Heart left ventricle (tissue), 16 donors: ENCODE measurements around the gene DOK1. TPM values are rescaled to one million over a fixed set of nuclear protein-coding genes. Genes with fewer than 3 reads are reported as not detected.

Experiments used
- ATAC-seq, 4 donors: fragments of 200-7000 bp; cut with Tn5 transposase; one replicate each; pipeline ENCODE4 v1.9.1; 2020 to 2022; ENCODE audit warnings: moderate library complexity in 4 of 4, mild to moderate bottlenecking in 3 of 4, moderate number of reproducible peaks in 1 of 4
- DNase-seq, 5 donors: peaks; one replicate each; pipeline ENCODE4 v3.0.0-alpha.2; 2020
- H3K27ac ChIP-seq, 12 donors: fragments of 200-600 bp; sonication (generic) in 4 of 12; one replicate each; pipeline versions ENCODE4 v1.5.0 to v1.8.0; 2016 to 2022; ENCODE audit warnings: mild to moderate bottlenecking in 2 of 12
- H3K27me3 ChIP-seq, 9 donors: fragments of 200-600 bp; sonication (generic) in 2 of 9; one replicate each; pipeline versions ENCODE4 v1.5.1 to v1.8.0; 2016 to 2022; ENCODE audit warnings: mild to moderate bottlenecking in 3 of 9
- H3K36me3 ChIP-seq, 9 donors: fragments of 200-600 bp; sonication (generic) in 2 of 9; one replicate each; pipeline versions ENCODE4 v1.5.0 to v1.8.0; 2018 to 2022; ENCODE audit warnings: mild to moderate bottlenecking in 2 of 9
- H3K4me1 ChIP-seq, 12 donors: fragments of 200-600 bp; sonication (generic) in 4 of 12; one replicate each; pipeline versions ENCODE4 v1.5.0 to v1.8.0; 2016 to 2022; ENCODE audit warnings: mild to moderate bottlenecking in 3 of 12
- H3K4me3 ChIP-seq, 12 donors: fragments of 200-600 bp; sonication (generic) in 4 of 12; one replicate each; pipeline versions ENCODE4 v1.5.0 to v1.8.0; 2017 to 2022; ENCODE audit warnings: mild to moderate bottlenecking in 9 of 12, moderate library complexity in 4 of 12
- H3K9me3 ChIP-seq, 12 donors: fragments of 200-600 bp; sonication (generic) in 4 of 12; one replicate each; pipeline versions ENCODE4 v1.5.0 to v1.8.0; 2016 to 2022; ENCODE audit warnings: mild to moderate bottlenecking in 1 of 12
- POLR2A ChIP-seq, 2 donors: fragments of 450-650 bp; IDR thresholded peaks; one replicate each; pipeline ENCODE4 v1.6.1; 2017; ENCODE audit warnings: antibody characterized with exemption in 2 of 2, mild to moderate bottlenecking in 2 of 2, moderate library complexity in 2 of 2
- WGBS, 4 donors: extraction: QIAGEN DNeasy Blood & Tissue Kit in 2 of 4; methylation state at CpG; one replicate each; pipeline versions ENCODE4 v1.1.5 to v1.1.7; 2013 to 2018; 5-methylcytosine and 5-hydroxymethylcytosine counted together
- intact Hi-C, 10 donors: fragments of 100-400 bp; cut with DNase I; formaldehyde crosslinking; loops; one replicate each; pipeline versions ENCODE4 v1.11.1 to v1.14.2; 2022
- polyA plus RNA-seq, 2 donors: library from polyadenylated mRNA; stranded (reverse); fragments of 200-250 nt; gene quantifications; one replicate each; pipeline ENCODE4 v1.2.3, GENCODE V29; 2013
- total RNA-seq, 9 donors: library from RNA; depleted of rRNA in 2 of 9; stranded (reverse); fragments of >200 nt in 2 of 9; fragmentation: NEBNext Ultra II Directional in 3 of 9; extraction: Animal tissue kit (Norgen Biotek cat#: 25700) in 3 of 9; gene quantifications; one replicate each; pipeline versions ENCODE4 v1.1.0 to v1.2.4, GENCODE V29; 2016 to 2023
- TF ChIP-seq, protein P1 (sequence below), 12 donors: fragments of 200-600 bp; sonication (generic) in 4 of 12; IDR thresholded peaks; one replicate each; pipeline versions ENCODE4 v1.5.0 to v1.8.0; 2018 to 2022; ENCODE audit warnings: antibody characterized with exemption in 12 of 12, mild to moderate bottlenecking in 5 of 12
- donor health status: ischemic (EF 13 %, LVEDD 7.1; RV severe dilation, severe dysfunction).
- donor health status: healthy with polysubstance abuse.
- donor health status: DM: no; HTN: yes; CAD: no.
- donor health status: DM: no; HTN: no; CAD: no.
- donor health status: ischemic (EF 25% LVEDD 6.9; RV normal size, moderate dysfunction).
- donor health status: ischemic (EF 25% LVEDD 5.7; RV mildly dilated, moderate dysfunction).
- donor health status: healthy.
- donor health status: DM: yes; HTN: yes; CAD: no.
- donor health status: ischemic (EF 35%, LVEDD 5.7; RV mildly dilated, moderate dysfunction).
- donor health status: nonischemic (EF 11% LVEDD 7.7; RV severe dilation, severe dysfunction).
- donor health status: DM: yes; HTN: yes; CAD: no.
- donor health status: PGD.
- donor health status: ischemic (EF 29% LVEDD 5.4; RV normal size, mild dysfunction).
- donor health status: nonischemic (EF 23%, LVEDD 6.1; RV moderate dilation, normal function).

The DOK1 gene
- total and polyA plus RNA-seq, 11 donors: 2.4 to 11.6 (median 4.8) TPM

DNA sequence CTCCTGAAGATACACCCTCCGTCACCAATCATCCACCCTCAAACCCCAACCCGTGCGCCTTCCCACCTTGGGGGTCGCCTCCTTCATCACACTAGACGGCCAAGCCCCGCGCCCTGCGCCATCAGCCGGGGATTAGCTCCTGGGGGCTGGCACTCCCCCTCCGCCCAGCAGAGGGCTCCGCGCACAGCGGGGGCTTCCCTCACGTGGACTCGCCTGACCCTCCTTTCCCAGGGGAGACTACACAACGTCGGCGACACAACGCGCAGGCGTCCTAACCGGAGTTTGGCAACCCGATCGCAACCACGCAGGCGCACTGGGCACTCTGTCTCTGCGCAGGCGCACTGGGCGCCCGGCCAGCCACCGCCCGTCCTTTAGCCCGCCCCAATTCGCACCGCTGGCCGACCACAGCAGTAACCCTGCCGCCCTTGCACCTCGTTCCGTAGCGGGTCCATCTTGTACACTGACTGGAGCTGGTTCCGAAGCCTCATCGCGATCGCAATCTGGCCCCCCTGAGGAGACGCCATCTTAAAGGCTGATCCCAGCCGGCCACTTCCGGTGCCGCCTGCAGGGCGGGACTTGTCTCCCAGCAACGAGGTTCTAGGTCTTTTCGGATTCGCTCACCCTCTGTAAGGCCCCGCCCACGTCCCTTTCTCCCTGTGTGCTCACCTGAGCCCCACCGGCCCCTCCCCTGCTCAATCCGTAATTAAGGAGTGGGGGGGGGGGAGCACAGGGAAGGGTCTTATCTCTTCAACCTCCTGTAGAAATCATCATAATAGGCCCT lies 47.2 kb upstream of the DOK1 start, which contains the start of gene PCGF1:
Gene PCGF1 (minus strand): TSS at position 551 of the 781 bp plus-strand sequence. CDS start 27 bp downstream, at position 524.
- TF ChIP-seq POLR2A (IDR thresholded peaks at IDR 0.05): peak in 1 of 2 donors; percentile 55
- TF ChIP-seq, protein P1, sequence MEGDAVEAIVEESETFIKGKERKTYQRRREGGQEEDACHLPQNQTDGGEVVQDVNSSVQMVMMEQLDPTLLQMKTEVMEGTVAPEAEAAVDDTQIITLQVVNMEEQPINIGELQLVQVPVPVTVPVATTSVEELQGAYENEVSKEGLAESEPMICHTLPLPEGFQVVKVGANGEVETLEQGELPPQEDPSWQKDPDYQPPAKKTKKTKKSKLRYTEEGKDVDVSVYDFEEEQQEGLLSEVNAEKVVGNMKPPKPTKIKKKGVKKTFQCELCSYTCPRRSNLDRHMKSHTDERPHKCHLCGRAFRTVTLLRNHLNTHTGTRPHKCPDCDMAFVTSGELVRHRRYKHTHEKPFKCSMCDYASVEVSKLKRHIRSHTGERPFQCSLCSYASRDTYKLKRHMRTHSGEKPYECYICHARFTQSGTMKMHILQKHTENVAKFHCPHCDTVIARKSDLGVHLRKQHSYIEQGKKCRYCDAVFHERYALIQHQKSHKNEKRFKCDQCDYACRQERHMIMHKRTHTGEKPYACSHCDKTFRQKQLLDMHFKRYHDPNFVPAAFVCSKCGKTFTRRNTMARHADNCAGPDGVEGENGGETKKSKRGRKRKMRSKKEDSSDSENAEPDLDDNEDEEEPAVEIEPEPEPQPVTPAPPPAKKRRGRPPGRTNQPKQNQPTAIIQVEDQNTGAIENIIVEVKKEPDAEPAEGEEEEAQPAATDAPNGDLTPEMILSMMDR (IDR thresholded peaks at IDR 0.05): peak; percentile 21 to 64 (median 42)
- peak within 1 kb of the TSS; percentile 95 to 100 (median 98) for H3K27ac ChIP-seq
- ATAC-seq: peak; percentile 95 to 97 (median 96)
- peak within 1 kb of the TSS; percentile 41 to 92 (median 78) for H3K4me3 ChIP-seq
- H3K36me3 ChIP-seq: peaks cover 0 to 18% (median 15%) of the 10 kb centered on the region in 9 donors
- H3K27me3 ChIP-seq: peaks cover 9 to 53% (median 23%) of the 10 kb centered on the region in 9 donors
- intact Hi-C loops: loop anchor here in 4 of 10 donors (1.0 to 5.0 kb wide), 6 partner anchors 21 to 80 kb away; partner anchors contain the start of genes AUP1 (in 2 of the 4), HTRA2 (in 2 of the 4), TTC31 (in 2 of the 4) and CCDC142 (in 1 of the 4)
- WGBS, 4 donors: 0 to 2% (median 1%) methylated on average over 16 to 56 of the region's 56 CpGs
- H3K4me1 ChIP-seq: peaks cover 4 to 55% (median 35%) of the 10 kb centered on the region in 12 donors
- DNase-seq: peak; percentile 99 to 100 (median 99)
- H3K9me3 ChIP-seq: no peaks in the 10 kb centered on the region

DNA sequence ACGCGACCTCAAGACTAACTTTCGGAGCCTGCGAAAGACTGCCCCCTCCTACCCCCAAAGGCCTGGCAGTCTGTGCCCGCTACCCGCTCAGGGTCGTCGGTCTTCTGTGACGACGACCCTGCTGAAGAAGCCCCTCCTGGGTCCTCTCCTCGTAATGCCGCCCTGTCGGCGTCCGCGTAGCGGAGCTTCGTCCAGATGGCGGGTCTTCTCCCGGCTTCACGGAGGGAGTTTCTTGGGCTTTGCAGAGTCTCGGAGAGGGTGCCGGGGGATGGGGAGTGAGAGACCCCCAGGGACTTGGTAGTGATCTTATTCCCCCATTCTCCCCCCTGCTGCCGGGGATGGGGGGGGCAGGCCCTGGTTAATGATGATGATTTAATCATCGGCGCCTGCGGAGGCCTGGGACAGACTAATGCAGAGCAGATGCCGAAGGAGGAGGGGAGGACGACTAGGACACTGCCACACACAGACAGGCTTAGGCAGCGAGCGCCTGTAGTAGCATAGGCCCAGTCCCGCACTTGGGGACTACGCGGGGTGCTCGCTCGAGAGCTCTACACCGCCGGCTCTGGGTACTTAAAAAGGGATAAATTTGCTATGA lies 46.5 kb upstream of the DOK1 start:
- ATAC-seq (peak in 3 of 4 donors; percentile 1 to 16 (median 10)), DNase-seq (peak in 2 of 5 donors; percentile 35 to 40)
- intact Hi-C loops: loop anchor here in 4 of 10 donors (1.0 to 5.0 kb wide), 6 partner anchors 21 to 79 kb away; partner anchors contain the start of genes AUP1 (in 2 of the 4), HTRA2 (in 2 of the 4), TTC31 (in 2 of the 4) and CCDC142 (in 1 of the 4)
- peaks cover 0 to 18% (median 15%) of the 10 kb centered on the region in 9 donors for H3K36me3 ChIP-seq
- H3K4me3 ChIP-seq: peak overlapping the region; percentile 41 to 92 (median 78)
- TF ChIP-seq POLR2A (IDR thresholded peaks at IDR 0.05): no peak
- TF ChIP-seq, protein P1 (IDR thresholded peaks at IDR 0.05): no peak
- H3K27ac ChIP-seq: peak overlapping the region; percentile 95 to 100 (median 98)
- no peaks in the 10 kb centered on the region for H3K9me3 ChIP-seq
- 12 to 17% (median 15%) methylated on average over 36 to 38 of the region's 38 CpGs for WGBS, 4 donors
- H3K27me3 ChIP-seq: peaks cover 9 to 53% (median 29%) of the 10 kb centered on the region in 9 donors
- peaks cover 4 to 48% (median 33%) of the 10 kb centered on the region in 12 donors for H3K4me1 ChIP-seq

DNA sequence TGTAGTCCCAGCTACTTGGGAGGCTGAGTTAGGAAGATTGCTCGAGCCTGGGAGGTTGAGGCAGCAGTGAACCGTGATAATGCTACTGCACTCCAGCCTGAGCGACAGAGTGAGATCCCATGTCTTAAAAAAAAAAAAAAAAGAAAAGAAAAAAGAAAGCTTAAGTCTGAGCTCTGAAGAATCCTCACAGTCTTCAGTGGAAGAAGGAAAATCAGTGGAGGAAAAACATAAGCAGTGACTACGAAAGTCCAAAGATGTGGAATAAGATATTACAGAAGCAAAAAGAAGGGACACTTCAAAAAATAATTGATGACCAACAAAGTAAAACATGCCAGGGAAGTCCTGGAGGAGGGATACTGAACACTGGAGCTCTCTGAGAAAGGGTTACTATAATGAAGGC lies 44.2 kb upstream of the DOK1 start:
- no peak for DNase-seq
- ATAC-seq: no peak
- peaks cover 0 to 11% (median 8%) of the 10 kb centered on the region in 9 donors for H3K36me3 ChIP-seq
- intact Hi-C loops: no loop called here
- H3K27ac ChIP-seq: no peak overlapping the region
- no peak for TF ChIP-seq POLR2A (IDR thresholded peaks at IDR 0.05)
- TF ChIP-seq, protein P1 (IDR thresholded peaks at IDR 0.05): no peak
- H3K4me3 ChIP-seq: no peak overlapping the region
- H3K27me3 ChIP-seq: peaks cover 31 to 74% (median 52%) of the 10 kb centered on the region in 9 donors
- no peaks in the 10 kb centered on the region for H3K9me3 ChIP-seq
- WGBS, 4 donors: 68 to 79% (median 73%) methylated on average over 4 of the region's 4 CpGs
- peaks cover 6 to 44% (median 31%) of the 10 kb centered on the region in 12 donors for H3K4me1 ChIP-seq
